HG03135 (cell line): ENCODE results near the gene SEMA4D.

Source experiments
- ATAC-seq: cut with Tn5 transposase; IDR thresholded peaks from one replicate; pipeline ENCODE4 v1.9.1; 2021; ENCODE audit warnings: mild to moderate bottlenecking, moderate library complexity; ENCODE audit not compliant: unreplicated experiment

Gene SEMA4D

DNA sequence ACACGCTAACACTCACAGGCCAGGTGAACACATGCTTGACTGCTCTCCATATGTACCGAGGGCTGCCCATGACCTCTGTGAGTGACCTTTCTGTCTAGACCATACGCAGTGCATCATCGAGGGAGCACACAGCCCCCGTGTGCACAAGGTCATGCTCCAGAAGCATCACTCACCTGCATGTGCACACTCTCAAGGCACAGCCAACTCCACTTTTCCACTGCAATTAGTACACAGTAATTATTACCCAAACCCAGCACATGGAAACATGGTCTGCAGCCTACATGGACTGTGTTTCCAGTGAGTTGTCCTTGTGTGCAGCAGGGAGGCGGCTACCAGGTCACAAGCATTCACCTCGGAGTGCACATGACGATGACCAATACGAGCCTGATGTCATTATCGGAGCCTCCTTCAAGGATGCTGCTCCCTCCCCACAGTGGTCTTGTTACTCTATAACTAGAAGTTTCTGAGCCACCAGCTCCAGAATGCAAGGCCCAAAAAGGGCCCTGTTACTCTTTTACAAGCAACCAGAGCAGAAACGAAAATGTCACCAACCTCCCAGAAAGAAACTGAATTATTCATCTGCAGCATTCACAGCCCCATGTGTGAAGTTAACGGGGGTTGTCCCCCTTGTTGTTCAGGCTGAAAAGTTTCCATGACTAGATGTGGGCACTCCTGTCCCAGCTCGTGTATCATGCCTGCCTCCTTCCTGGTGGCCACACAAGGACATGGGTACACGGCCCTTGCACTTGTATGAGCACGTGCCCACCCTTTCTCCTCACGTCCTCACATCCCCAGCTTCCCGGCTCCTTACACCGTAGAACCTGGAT is 31.2 kb downstream of the SEMA4D start:
- peak; percentile 71 for ATAC-seq

- no peak for ATAC-seq
Measured at GRCh38 chr9:89465726-89466308, 32.1 kb downstream of the SEMA4D start.

GRCh38 chr9:89465001-89465451 is 32.9 kb downstream of the SEMA4D start:
- ATAC-seq, result no peak

DNA sequence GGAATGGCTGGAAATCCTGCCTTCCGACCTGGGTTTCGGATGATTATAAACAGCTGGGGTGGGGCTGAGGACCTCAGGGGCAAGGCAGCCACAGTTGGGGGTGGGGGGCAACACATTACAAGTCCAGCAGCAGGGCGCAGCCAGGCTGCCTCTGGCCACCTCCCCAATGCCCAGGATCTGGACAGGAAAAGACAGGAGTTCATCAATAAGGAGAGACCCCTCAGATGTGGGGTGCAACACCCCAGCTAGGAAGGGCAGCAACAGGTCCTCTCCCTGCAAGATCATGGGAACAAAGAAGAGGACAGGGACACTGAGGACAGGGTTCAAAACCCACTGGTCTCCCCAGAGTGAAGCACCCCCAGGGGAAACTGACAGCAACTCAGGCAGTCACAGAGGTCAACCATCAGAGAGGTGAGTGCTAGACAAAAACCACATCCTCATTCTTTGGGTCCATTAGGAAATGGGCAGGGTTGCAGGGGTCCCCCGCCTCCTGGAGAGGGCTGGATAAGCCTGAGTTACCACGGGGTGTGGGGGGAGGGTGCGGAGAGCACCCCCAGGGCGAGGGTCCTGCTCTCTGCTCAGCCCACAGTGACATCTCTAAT is 33.5 kb downstream of the SEMA4D start:
- ATAC-seq, result peak; percentile 26

DNA sequence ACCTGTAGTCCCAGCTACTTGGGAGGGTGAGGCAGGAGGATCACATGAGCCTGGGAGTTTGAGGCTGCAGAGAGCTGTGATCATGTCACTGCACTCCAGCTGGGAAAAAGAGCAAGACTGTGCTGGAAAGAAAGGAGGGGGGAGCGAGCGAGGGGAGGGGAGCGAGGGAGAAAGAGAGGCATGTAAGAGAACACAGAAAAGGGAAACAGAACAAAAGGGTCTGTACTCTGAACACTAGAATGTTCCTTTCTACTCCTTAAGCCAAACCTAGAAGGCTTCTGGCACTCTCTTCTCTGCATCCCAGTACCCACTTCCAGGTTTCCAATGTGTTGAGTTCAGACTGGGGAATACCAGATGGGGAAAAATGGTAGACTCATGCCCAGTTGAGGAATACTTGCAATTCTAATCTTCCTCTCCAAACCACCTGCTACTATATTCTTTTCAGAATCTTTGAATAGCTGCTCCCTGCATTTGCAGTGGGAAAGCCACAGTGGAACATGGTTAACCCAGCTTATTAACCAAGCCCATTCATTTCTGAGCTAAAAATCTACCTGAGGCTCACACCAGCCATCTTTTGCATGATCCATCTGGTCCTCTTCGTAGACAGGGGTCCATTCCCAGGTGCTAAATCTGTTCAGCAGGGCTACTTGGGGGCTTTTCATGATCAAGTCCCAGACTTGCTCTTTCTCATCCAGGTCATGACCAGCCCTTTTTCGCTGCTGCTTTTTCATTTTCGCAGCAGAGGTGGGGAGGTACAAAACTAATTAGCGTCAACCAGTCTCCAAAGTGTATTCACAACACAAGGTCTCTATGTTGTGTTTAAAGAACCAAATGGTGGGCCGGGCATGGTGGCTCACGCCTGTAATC is 34.9 kb downstream of the SEMA4D start:
- ATAC-seq, result no peak

DNA sequence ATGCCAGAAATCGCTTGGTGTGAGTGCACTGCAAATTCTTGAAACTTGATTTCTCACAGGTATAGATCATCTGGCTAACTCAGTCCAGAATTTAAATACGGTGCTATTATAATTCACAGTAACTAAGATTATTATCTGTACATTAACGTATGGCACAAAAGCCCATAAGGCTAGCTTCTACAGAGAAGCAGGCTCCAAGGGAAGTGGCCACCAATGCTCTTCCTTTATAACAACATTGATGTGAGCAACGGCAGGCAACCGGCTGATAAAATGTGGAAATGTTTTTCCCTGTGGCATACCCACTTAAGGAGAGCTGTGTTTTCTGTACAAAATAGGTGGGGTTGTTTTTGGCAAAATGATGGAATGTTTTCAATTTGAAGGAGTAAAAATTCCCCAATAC is 35.7 kb downstream of the SEMA4D start:
- no peak for ATAC-seq

- no peak for ATAC-seq
Measured at GRCh38 chr9:89461265-89461664, 36.6 kb downstream of the SEMA4D start.

DNA sequence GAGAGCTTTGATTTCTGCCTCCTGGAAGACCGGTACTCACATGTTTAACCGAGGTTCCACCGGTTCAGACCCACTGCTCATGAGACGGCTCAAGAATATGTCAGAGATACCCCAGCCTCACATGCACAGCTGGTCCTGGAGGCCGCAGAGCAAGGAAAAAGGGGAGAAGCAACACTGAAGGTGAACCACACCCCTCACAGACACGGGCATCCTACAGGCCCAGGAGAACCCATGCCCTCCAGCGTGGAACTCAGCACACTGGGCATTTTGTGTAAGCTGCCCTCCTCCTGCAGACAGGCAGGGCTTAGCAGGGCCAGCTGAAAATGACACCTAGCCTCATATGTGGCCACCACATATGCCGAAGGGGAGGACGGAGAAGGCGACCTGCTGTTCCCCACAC is 37.4 kb downstream of the SEMA4D start:
- ATAC-seq, result no peak

- no peak for ATAC-seq
Measured at GRCh38 chr9:89458768-89459496, 39.0 kb downstream of the SEMA4D start.

GRCh38 chr9:89457376-89457855 is 40.5 kb downstream of the SEMA4D start:
- no peak for ATAC-seq

DNA sequence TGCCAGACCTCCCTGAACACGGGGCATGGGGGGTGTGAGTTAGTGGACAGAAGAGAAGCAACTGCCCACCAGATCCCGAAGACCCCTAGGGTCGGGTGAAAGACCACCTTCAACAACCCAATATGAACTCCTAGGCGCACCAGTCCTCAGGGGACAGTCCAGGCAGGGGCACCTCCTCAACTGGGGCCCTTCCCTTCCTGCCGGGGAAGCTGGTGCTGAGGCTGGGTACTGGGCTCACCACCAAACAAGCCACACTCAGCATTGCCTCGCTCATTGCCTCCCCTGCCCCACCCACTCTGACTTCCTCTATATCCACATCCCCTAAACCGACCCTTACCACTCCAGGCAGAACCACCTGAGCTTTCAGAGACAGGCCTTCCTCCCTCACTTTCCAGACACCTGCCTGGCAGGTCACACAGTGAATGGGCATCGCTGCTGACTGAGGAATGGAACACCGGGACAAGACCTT is 42.5 kb downstream of the SEMA4D start:
- ATAC-seq, result no peak

DNA sequence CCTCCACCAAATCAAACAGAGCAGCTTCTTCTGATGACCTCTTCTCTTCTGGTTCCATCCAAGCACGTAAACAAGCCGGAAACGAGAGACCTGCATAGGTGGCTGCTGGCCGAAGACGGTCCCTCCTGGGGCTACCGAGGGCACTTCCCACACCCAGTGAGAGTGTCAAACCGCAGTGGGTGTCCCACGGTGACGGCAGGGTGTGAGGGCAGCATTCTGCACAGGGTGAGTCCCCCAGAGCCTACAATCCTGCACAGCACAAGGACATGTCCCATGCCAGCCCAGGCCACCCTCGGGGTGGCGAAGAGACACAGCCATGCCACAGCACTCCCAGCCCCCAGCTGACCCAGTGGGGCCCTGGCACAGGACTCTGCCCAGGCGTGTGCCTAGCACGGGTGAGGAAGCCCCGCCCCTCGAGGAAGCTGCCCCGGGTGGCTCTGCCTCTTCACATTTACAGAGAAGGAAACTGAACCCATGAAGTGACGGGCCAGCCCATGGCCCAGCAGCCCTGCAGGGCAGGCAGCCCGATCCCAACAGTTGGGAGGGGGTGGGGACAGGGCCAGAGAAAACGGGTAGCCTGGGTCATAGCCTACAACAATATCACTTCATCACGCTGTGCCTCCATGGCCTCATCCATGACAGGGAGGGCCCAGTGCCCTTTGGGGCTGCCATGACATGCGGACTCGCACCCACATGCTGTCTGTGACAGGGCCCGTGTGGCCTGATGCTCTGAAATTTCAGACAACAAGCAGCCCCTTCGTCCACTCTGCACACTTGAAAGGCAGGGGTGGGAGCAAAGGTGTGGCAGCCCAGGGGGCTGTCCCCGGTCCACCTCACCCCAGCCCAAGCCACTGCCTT is 43.2 kb downstream of the SEMA4D start:
- ATAC-seq, result no peak

- ATAC-seq, result no peak
Measured at GRCh38 chr9:89453452-89453851, 44.5 kb downstream of the SEMA4D start.

DNA sequence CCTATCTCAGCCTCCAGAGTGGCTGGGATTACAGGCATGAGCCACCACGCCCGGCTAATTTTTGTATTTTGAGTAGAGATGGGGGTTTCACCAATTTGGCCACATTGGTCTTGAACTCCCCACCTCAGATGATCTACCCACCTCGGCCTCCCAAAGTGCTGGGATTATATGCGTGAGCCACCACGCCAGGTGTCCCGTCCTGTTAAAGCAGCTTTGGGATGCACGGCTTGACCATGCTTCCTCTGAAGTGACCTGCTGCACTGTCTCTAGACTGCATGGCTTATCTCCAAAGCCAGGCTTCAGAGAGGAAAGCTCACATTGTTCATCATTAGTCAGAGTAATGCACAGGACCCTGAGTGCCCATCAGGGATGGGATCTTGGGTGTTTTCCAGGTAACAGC is 45.4 kb downstream of the SEMA4D start:
- ATAC-seq, result no peak

DNA sequence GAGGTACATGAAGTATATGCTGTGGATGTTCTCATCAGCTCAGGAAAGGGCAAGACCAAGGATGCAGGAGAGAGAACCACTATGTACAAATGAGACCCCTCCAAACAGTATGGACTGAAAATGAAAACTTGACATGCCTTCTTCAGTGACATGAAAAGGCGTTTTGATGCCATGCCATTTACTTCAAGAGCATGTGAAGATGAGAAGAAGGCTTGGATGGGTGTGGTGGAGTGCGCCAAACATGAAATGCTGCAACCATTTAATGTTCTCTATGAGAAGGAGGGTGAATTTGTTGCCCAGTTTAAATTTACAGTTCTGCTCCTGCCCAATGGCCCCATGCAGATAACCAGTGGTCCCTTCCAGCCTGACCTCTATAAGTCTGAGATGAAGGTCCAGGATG is 47.7 kb downstream of the SEMA4D start:
- no peak for ATAC-seq

GRCh38 chr9:89449261-89449671 is 48.6 kb downstream of the SEMA4D start:
- no peak for ATAC-seq

DNA sequence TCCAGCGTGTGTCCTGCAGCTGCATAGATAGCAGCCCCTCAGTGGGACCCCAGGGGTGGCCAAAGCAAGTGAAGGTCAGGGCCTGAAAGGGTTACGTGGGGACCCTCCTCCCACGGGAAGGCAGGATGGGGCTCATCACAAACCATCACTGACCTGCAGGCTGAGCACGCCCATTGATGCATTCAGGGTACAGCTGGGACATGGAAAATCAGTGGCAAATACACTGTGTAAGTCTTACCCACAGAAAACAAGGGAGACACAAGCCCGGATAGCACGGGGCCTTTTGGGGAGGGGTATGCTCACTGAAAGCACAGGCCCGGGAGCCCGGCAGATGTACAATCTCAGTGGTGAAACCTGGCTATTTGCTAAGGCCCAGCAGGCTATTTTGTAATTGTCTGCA is 49.1 kb downstream of the SEMA4D start:
- no peak for ATAC-seq

GRCh38 chr9:89448381-89448780 is 49.5 kb downstream of the SEMA4D start:
- ATAC-seq, result no peak

GRCh38 chr9:89447416-89447815 is 50.5 kb downstream of the SEMA4D start:
- no peak for ATAC-seq
